IMR-90 (cell line): ENCODE measurements around the gene CCND1. TPM values are rescaled to one million over a fixed set of nuclear protein-coding genes. Genes with fewer than 3 reads are reported as not detected.
A peak's percentile ranks its signal among the peaks of the same experiment; 100 is the strongest.

Experiments
- ATAC-seq: fragments of 200-7000 bp; cut with Tn5 transposase; 2 replicates; pipeline ENCODE4 v1.9.1; 2020; ENCODE audit warnings: low read depth, mild to moderate bottlenecking, moderate library complexity
- BruUV-seq: library from RNA; stranded (reverse); fragments of 400-500 nt; replicated peaks from 2 replicates; lab custom pipeline; 2021; lab: Mats Ljungman, UMichigan
- CTCF ChIA-PET: fragments of 300-600 bp; formaldehyde crosslinking; extraction: SDS; loops from one replicate; lab custom pipeline; 2021; ENCODE audit warnings: antibody characterized with exemption; lab: Yijun Ruan, JAX
- POLR2A ChIA-PET: fragments of 300-600 bp; sonication (Branson Sonifier 250); formaldehyde crosslinking; loops from one replicate; lab custom pipeline; 2022; ENCODE audit warnings: antibody characterized with exemption; ENCODE audit not compliant: unreplicated experiment; lab: Charles Lee
- DNase-seq: peaks from one replicate; pipeline ENCODE4 v3.0.0; 2013
- H2AFZ ChIP-seq: replicated peaks from 2 replicates; pipeline ENCODE3; 2013; ENCODE audit warnings: low read length, mild to moderate bottlenecking; ENCODE audit not compliant: poor library complexity
- H2AK5ac ChIP-seq: 2 replicates; pipeline ENCODE4 v1.6.1; 2013; ENCODE audit warnings: low read depth, low read length, inconsistent platforms
- H2AK9ac ChIP-seq: replicated peaks from 2 replicates; pipeline ENCODE3; 2013; ENCODE audit warnings: mild to moderate bottlenecking, low read depth, low read length, moderate library complexity; ENCODE audit not compliant: poor library complexity
- H2BK120ac ChIP-seq: 2 replicates; pipeline ENCODE4 v1.6.1; 2013; ENCODE audit warnings: low read depth, low read length, inconsistent platforms
- H2BK15ac ChIP-seq: 3 replicates; pipeline ENCODE4 v1.6.1; 2013; ENCODE audit warnings: low read depth, low read length, inconsistent platforms
- H2BK20ac ChIP-seq: 2 replicates; pipeline ENCODE4 v1.6.1; 2013; ENCODE audit warnings: low read depth, mild to moderate bottlenecking, inconsistent platforms, low read length, moderate library complexity
- H2BK5ac ChIP-seq: 2 replicates; pipeline ENCODE4 v1.6.1; 2013; ENCODE audit warnings: mild to moderate bottlenecking, low read depth, low read length, inconsistent platforms; ENCODE audit not compliant: poor library complexity, severe bottlenecking
- H3K14ac ChIP-seq: replicated peaks from 2 replicates; pipeline ENCODE4 v1.6.1; 2013; ENCODE audit warnings: low read depth, low read length, inconsistent platforms
- H3K18ac ChIP-seq: 2 replicates; pipeline ENCODE4 v1.6.1; 2013; ENCODE audit warnings: low read depth, low read length, control low read depth
- H3K23ac ChIP-seq: 2 replicates; pipeline ENCODE4 v1.6.1; 2013; ENCODE audit warnings: low read depth, low read length, inconsistent platforms
- H3K27ac ChIP-seq: 2 replicates; pipeline ENCODE4 v1.5.1; 2013; ENCODE audit warnings: mild to moderate bottlenecking, control low read depth, low read length; ENCODE audit not compliant: insufficient read depth
- H3K27me3 ChIP-seq: 2 replicates; pipeline ENCODE4 v1.6.1; 2013; ENCODE audit warnings: low read length; ENCODE audit not compliant: control insufficient read depth, insufficient read depth
- H3K36me3 ChIP-seq: 2 replicates; pipeline ENCODE4 v1.6.1; 2013; ENCODE audit warnings: low read length, mixed read lengths; ENCODE audit not compliant: control insufficient read depth, insufficient read depth
- H3K4ac ChIP-seq: 2 replicates; pipeline ENCODE4 v1.6.1; 2013; ENCODE audit warnings: low read depth, low read length, inconsistent platforms
- H3K4me1 ChIP-seq: 2 replicates; pipeline ENCODE4 v1.6.1; 2013; ENCODE audit warnings: low read length, mixed read lengths; ENCODE audit not compliant: control insufficient read depth, insufficient read depth
- H3K4me2 ChIP-seq: 2 replicates; pipeline ENCODE4 v1.6.1; 2013; ENCODE audit warnings: low read depth, mild to moderate bottlenecking, control low read depth, low read length, moderate library complexity
- H3K4me3 ChIP-seq: 2 replicates; pipeline ENCODE4 v1.5.1; 2013; ENCODE audit warnings: low read depth, mild to moderate bottlenecking, control low read depth, low read length, moderate library complexity; ENCODE audit not compliant: insufficient read depth
- H3K56ac ChIP-seq: 2 replicates; pipeline ENCODE4 v1.6.1; 2013; ENCODE audit warnings: low read length, inconsistent platforms; ENCODE audit not compliant: insufficient read depth; ENCODE audit errors: extremely low read depth
- H3K79me1 ChIP-seq, 2 experiments: 2 replicates each; pipeline ENCODE4 v1.6.1; 2013; ENCODE audit warnings: low read length in 2 of 2, inconsistent platforms in 1 of 2, low read depth in 1 of 2
- H3K9ac ChIP-seq: 2 replicates; pipeline ENCODE4 v1.6.1; 2013; ENCODE audit warnings: low read depth, low read length, control low read depth
- H3K9me1 ChIP-seq: 2 replicates; pipeline ENCODE4 v1.6.1; 2013; ENCODE audit warnings: low read length, inconsistent platforms; ENCODE audit not compliant: insufficient read depth
- H3K9me3 ChIP-seq: 2 replicates; pipeline ENCODE4 v1.6.1; 2013; ENCODE audit warnings: low read length; ENCODE audit not compliant: control insufficient read depth, insufficient read depth
- H4K20me1 ChIP-seq: 2 replicates; pipeline ENCODE4 v1.6.1; 2013; ENCODE audit warnings: low read length, inconsistent platforms; ENCODE audit not compliant: insufficient read depth
- H4K5ac ChIP-seq: 2 replicates; pipeline ENCODE4 v1.6.1; 2013; ENCODE audit warnings: mild to moderate bottlenecking, low read depth, low read length, control low read depth
- H4K8ac ChIP-seq, 2 experiments: 2 replicates each; pipeline ENCODE4 v1.6.1; 2013; ENCODE audit warnings: low read depth in 2 of 2, low read length in 2 of 2, control low read depth in 1 of 2, inconsistent platforms in 1 of 2
- H4K91ac ChIP-seq: 2 replicates; pipeline ENCODE4 v1.6.1; 2013; ENCODE audit warnings: low read depth, low read length, inconsistent platforms; ENCODE audit not compliant: insufficient read depth
- NFE2L2 ChIP-seq: fragments of 150-350 bp; IDR thresholded peaks from 2 replicates; pipeline ENCODE4 v1.6.1; 2016; ENCODE audit warnings: low read depth, mild to moderate bottlenecking, low read length
- WGBS, 2 experiments: methylation state at CpG; one replicate each; pipeline versions ENCODE4 v1.1.5 to v1.1.7; 2013; ENCODE audit warnings: missing lambda C conversion rate in 2 of 2; ENCODE audit not compliant: insufficient read length in 1 of 2; ENCODE audit errors: extremely low coverage in 2 of 2; 5-methylcytosine and 5-hydroxymethylcytosine counted together
- dilution Hi-C: fragments of 300-500 bp; cut with HindIII; formaldehyde crosslinking; loops from one replicate; pipeline ENCODE4 v1.14.3; 2018; ENCODE audit warnings: low sequenced_read_pairs; ENCODE audit not compliant: unreplicated experiment
- in situ Hi-C: fragments of 300-500 bp; cut with MboI; formaldehyde crosslinking; loops from 3 replicates; pipeline ENCODE4 v1.14.3; 2019; ENCODE audit warnings: low sequenced_read_pairs, inconsistent platforms, mixed read lengths
- intact Hi-C: fragments of 100-400 bp; cut with micrococcal nuclease; formaldehyde crosslinking; loops from 2 replicates; pipeline ENCODE4 v1.10.0; 2022
- polyA plus RNA-seq, 3 experiments: library from polyadenylated mRNA; depleted of rRNA; stranded (reverse); fragments of >200 nt; gene quantifications; 2 replicates each; pipeline ENCODE4 v1.2.3, GENCODE V29; 2012; ENCODE audit warnings: low replicate concordance in 1 of 3
- total RNA-seq: library from RNA; depleted of rRNA; stranded (reverse); fragments of >200 nt; gene quantifications from 2 replicates; pipeline ENCODE4 v1.2.3, GENCODE V29; 2012

CCND1 gene
- total and polyA plus RNA-seq, 2 of the 4 experiments (the other 2 are of a cell fraction), result 481 to 748 TPM

- H2BK120ac ChIP-seq, result no peak overlapping the region
- no peak overlapping the region for H2AFZ ChIP-seq
- TF ChIP-seq NFE2L2, result no peak
- POLR2A ChIA-PET, result no interaction called here
- dilution Hi-C loops (no loop called here), intact Hi-C loops (loop anchor here (10.0 kb wide), 1 partner anchor 743 kb away; the partner anchor contains the start of genes IGHMBP2 and MRPL21), in situ Hi-C loops (no loop called here)
- H3K9me1 ChIP-seq, result no peaks in the 10 kb centered on the region; the same call in 1 of the 2 replicates
- no peak overlapping the region for H4K5ac ChIP-seq
- H3K9ac ChIP-seq, result no peak overlapping the region
- no peaks in the 10 kb centered on the region for H3K9me3 ChIP-seq
- peaks cover 21% of the 10 kb centered on the region for H3K4me1 ChIP-seq
- H3K79me1 ChIP-seq, result peaks cover 21 to 86% of the 10 kb centered on the region in 2 experiments
- no peak overlapping the region for H3K56ac ChIP-seq
- H3K36me3 ChIP-seq, result peaks cover 85% of the 10 kb centered on the region
- H4K8ac ChIP-seq, result peak overlapping the region in 1 of 2 experiments; percentile 36; a peak in 1 of 4 replicates
- ATAC-seq, result no peak
- DNase-seq, result no peak
- 0 out of 2 replicates have a peak overlapping the region, but pooled peaks have one; percentile 39 for H3K23ac ChIP-seq
- no peak overlapping the region for H2BK15ac ChIP-seq
- H2BK20ac ChIP-seq, result no peak overlapping the region
- H3K27me3 ChIP-seq, result no peaks in the 10 kb centered on the region
- H3K4me2 ChIP-seq, result no peak overlapping the region
- no peak overlapping the region for H2BK5ac ChIP-seq
- H3K14ac ChIP-seq, result no peak overlapping the region
- H4K20me1 ChIP-seq, result peaks cover 97% of the 10 kb centered on the region
- no peak overlapping the region for H3K4ac ChIP-seq
- BruUV-seq, result no TSS peak
- H2AK9ac ChIP-seq, result peak overlapping the region; percentile 17
- WGBS, 2 experiments, result 95% methylated on average over 8 of the region's 28 CpGs; no CpG with 5 or more reads in 1 of the 2 experiments
- H3K27ac ChIP-seq, result no peak overlapping the region
- CTCF ChIA-PET, result no interaction called here
- H2AK5ac ChIP-seq, result no peak overlapping the region
- H4K91ac ChIP-seq, result no peak overlapping the region
- H3K4me3 ChIP-seq, result no peak overlapping the region
- no peak overlapping the region for H3K18ac ChIP-seq
These were observed 7.0 kb downstream of the CCND1 start for GRCh38 chr11:69647761-69648497.
